GM20000 (cell line): Measurements from ENCODE around the gene FANCE.
"Not testable (repeated sequence)": the region's sequence is repeated elsewhere in the genome, so short reads cannot be mapped to it uniquely, and the experiment has no call there.

Experiments
- DNase-seq: peaks from one replicate; pipeline ENCODE4 v3.0.0; 2012; ENCODE audit warnings: low spot score
- TF ChIP-seq, protein P1 (sequence below): IDR thresholded peaks from 2 replicates; pipeline ENCODE4 v1.5.1; 2012; ENCODE audit warnings: mild to moderate bottlenecking, control low read depth; ENCODE audit errors: extremely low read depth, missing control alignments

FANCE gene

DNA sequence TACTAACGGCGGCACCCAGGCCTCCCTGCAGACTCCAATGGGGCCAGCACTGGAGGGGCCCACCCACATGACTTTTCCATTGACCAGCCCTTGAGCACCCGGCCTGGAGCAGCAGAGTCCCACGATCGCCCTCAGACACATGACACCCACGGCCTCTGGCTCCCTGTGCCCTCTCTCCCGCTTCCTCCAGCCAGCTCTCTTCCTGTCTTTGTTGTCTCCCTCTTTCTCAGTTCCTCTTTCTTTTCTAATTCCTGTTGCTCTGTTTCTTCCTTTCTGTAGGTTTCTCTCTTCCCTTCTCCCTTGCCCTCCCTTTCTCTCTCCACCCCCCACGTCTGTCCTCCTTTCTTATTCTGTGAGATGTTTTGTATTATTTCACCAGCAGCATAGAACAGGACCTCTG is 26.1 kb upstream of the FANCE start:
- TF ChIP-seq, protein P1, sequence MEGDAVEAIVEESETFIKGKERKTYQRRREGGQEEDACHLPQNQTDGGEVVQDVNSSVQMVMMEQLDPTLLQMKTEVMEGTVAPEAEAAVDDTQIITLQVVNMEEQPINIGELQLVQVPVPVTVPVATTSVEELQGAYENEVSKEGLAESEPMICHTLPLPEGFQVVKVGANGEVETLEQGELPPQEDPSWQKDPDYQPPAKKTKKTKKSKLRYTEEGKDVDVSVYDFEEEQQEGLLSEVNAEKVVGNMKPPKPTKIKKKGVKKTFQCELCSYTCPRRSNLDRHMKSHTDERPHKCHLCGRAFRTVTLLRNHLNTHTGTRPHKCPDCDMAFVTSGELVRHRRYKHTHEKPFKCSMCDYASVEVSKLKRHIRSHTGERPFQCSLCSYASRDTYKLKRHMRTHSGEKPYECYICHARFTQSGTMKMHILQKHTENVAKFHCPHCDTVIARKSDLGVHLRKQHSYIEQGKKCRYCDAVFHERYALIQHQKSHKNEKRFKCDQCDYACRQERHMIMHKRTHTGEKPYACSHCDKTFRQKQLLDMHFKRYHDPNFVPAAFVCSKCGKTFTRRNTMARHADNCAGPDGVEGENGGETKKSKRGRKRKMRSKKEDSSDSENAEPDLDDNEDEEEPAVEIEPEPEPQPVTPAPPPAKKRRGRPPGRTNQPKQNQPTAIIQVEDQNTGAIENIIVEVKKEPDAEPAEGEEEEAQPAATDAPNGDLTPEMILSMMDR, result no peak
- DNase-seq, result no peak

DNA sequence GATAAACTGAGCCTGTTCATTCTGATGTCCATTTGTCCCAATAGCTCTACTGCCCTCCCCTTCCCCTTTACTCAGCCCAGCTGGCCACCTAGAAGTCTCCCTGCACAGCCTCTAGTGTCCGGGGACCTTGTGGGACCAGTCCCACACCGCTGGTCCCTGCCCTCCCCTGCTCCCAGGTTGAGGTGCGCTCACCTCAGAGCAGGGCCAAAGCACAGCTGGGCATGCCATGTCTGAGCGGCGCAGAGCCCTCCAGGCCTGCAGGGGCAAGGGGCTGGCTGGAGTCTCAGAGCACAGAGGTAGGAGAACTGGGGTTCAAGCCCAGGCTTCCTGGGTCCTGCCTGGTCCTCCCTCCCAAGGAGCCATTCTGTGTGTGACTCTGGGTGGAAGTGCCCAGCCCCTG is 24.7 kb upstream of the FANCE start:
- TF ChIP-seq, protein P1, result no peak
- no peak for DNase-seq

DNA sequence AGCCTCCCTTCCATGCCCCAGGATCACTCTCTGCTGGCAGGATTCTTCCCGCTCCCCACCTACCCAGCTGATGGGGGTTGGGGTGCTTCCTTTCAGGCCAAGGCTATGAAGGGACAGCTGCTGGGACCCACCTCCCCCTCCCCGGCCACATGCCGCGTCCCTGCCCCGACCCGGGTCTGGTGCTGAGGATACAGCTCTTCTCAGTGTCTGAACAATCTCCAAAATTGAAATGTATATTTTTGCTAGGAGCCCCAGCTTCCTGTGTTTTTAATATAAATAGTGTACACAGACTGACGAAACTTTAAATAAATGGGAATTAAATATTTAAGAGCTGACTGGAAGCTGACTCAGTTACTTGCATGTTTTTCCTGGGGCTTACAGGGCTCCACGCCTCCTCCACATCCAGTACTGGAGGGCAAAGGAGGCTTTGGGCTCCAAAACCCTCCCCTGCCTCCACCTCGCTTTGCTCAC is 24.3 kb upstream of the FANCE start:
- DNase-seq, result no peak
- TF ChIP-seq, protein P1, result no peak

DNA sequence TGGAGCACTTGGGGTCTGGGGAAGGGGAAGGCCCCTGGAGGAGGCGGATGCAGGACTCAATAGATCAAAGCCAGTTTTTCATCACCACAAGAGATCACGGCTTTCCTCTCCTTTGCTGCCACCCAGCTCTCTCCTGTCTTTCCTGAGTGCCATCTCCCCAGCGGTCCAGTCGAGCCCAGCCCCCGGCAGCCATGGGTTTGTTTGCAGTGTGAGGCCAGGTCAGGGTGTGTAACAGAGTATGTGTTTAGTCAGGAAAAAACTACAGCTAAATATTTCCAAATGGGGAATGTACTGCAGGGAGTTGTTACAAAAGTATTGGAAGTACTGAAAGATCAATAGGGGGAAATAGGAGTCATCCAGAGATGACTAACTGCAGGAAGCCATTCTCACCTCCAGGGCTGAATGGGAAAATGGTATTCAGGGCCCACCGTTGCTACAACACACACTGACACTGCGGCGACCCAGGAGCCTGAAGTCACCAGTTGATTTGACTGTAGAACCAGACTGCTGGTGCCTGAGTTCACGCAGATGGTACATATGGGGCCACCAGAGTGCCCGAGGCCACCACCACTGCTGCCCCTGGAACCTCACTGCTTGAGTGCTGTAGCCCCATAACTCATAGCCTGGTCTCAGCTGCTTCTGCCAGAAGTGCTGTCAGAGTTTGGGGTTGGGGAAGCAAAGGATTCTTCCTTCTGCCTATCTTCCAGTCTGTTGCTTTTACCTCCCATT is 23.6 kb upstream of the FANCE start:
- no peak for DNase-seq
- TF ChIP-seq, protein P1, result no peak

DNA sequence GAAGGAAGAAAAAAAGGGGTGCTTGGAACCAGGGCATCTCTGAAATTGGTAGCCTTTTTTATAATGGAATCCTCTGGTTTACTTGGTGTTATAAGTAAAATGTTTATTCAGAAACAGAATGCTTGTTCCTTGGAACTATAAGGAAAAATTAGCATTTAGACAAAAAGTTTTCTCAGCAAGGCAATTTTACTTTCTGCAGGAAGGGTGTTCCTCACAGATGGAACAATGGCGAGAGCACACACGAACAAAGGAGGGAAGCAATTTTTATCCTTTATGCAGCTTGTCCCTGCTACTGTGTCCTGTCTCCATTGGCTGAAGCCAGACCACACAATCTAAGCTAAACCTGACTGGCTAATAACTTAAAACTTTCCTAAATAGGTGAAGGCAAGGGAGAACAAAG is 22.7 kb upstream of the FANCE start:
- TF ChIP-seq, protein P1, result no peak
- DNase-seq, result no peak

DNA sequence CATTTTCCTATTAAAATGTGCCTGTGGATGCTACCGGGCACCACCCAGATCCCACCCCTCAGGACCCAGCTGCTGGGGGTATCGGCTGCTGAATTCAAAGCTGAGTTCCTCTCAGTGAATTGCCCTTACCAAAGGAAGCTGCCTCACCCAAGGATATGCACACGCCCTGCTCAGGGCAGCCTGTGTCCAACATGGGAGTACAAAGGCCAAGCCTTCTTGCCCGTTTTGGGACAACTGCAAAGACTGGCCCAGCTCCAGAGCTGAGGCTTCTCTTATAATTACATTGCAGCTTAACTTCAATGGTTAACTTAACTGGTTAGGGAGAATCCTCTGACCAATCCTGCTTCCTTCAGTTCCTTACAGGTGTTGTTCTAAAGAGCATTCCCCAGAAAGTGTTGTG is 19.8 kb upstream of the FANCE start:
- no peak for DNase-seq
- TF ChIP-seq, protein P1, result no peak

DNA sequence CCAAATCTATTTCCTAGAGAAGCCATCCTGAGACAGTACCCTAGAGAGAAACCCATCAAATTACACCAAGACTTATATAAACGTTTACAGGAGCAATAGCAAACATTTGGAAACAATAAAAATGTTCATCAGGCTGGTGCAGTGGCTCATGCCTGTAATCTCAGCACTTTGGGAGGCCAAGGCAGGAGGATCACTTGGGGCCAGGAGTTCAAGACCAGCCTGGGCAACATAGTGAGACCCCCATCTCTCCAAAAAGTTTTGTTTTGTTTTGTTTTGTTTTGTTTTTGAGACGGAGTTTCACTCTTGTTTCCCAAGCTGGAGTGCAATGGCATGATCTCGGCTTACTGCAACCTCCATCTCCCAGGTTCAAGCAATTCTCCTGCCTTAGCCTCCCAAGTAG is 19.4 kb upstream of the FANCE start:
- not testable (repeated sequence) for DNase-seq
